ENCODE measurements around the gene GOLGA1.
"Not testable (repeated sequence)": the region's sequence is repeated elsewhere in the genome, so short reads cannot be mapped to it uniquely, and the experiment has no call there.

The GOLGA1 gene

DNA sequence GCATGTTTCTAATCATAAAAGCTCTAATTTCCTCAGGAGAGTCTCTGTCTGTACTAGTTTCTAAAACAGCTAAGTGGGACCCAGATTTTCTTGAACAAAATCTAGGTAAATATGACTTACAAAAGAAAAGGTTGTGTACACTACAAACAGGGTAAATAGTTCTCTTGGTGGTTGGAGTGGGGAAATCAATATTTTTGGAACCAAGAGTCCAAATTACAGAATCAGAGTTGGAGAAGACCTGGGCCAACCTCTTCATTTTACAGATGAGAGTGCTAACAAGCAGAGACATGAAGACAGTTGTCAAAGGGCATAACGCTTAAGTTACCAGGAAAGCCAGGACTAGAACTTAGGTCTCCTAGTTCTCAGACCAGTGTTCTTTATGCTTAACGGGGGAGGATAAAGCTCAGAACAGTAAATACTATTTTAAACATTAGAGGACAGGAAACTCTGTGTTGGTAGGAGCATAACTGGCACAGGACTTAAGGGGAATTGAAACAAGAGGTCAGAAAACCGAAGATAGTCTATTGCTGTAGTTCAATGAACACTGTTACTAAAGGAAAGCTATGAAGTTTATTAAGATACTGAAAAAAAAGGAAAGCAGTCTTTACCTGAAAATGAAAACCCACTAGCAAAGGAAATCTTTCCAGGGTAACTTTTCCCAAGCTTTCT lies 9.3 kb upstream of the GOLGA1 start:
- no peak for TF ChIP-seq ZNF274 (IDR thresholded peaks at IDR 0.05; ENCODE audit: low read depth, low read length)
- no peak overlapping the region for H3K4me3 ChIP-seq (ENCODE audit: low read length)

DNA sequence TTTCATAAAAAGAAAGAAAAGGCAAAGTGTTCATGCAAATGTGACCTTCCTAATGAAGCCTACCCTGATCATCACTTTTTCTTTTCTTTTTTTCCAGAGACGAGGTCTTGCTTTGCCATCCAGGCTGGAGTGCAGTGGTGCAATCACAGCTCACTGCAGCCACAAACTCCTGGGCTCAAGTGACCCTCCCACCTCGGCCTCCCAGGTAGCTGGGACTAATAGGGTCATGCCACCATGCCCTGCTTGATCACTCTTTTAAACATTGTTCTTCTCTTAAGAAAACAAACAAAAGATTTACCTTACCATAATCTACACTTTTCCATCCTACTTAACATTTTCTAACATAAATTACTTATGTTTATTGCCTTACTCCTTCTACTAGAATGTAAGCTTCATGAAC lies 8.5 kb upstream of the GOLGA1 start:
- no peak for TF ChIP-seq ZNF274 (IDR thresholded peaks at IDR 0.05; ENCODE audit: low read depth, low read length)
- H3K4me3 ChIP-seq (ENCODE audit: low read length) = no peak overlapping the region

DNA sequence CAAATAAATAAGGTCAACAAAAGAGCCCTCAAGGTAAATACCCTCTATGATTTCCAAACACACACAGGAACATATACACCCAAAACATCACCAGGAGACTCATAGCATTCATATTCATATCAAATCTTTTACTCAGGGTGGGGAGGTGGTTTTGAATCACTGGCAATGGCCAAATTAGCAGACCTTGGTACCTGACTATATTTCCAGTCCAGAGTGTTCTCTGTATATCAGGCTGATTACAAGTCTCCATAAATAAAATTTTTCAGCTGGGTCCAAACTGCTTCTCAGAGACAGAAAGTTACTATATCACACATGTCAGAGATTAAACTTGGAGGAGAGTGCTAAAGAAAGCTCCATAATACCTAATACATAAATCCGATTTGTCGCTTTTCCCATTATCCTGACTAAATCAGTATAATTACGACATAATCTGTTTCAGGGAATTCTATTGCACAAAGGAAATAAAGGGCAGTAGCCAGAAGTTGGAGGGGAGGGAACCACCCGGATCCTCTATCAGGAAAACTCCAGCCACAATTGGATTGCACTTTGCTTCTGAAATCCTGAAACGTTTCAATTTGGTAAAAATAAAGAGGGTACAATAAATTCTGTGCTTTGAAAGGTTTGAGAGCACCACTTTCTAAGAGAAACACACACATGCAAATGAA lies 7.0 kb upstream of the GOLGA1 start:
- TF ChIP-seq ZNF274 (IDR thresholded peaks at IDR 0.05; ENCODE audit: low read depth, low read length) = no peak
- no peak overlapping the region for H3K4me3 ChIP-seq (ENCODE audit: low read length)

DNA sequence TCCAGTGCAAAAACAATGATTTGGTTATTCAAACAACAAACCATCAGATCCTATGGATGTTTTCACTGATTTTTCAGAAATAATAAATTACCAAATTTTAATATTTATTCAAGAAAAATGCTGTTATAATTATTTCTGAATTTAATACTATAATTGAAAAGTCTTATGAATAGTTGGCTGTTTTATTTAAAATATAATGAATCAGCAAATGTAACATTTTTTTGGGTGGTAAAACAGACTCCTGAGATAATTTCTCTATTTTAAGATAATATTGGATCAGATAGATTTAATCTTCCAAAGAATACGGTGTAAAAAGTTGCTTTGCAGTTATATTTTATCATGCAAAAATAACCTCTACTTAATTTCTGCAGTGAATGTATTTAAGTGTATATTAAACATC lies 5.3 kb upstream of the GOLGA1 start:
- no peak for TF ChIP-seq ZNF274 (IDR thresholded peaks at IDR 0.05; ENCODE audit: low read depth, low read length)
- H3K4me3 ChIP-seq (ENCODE audit: low read length) = no peak overlapping the region

DNA sequence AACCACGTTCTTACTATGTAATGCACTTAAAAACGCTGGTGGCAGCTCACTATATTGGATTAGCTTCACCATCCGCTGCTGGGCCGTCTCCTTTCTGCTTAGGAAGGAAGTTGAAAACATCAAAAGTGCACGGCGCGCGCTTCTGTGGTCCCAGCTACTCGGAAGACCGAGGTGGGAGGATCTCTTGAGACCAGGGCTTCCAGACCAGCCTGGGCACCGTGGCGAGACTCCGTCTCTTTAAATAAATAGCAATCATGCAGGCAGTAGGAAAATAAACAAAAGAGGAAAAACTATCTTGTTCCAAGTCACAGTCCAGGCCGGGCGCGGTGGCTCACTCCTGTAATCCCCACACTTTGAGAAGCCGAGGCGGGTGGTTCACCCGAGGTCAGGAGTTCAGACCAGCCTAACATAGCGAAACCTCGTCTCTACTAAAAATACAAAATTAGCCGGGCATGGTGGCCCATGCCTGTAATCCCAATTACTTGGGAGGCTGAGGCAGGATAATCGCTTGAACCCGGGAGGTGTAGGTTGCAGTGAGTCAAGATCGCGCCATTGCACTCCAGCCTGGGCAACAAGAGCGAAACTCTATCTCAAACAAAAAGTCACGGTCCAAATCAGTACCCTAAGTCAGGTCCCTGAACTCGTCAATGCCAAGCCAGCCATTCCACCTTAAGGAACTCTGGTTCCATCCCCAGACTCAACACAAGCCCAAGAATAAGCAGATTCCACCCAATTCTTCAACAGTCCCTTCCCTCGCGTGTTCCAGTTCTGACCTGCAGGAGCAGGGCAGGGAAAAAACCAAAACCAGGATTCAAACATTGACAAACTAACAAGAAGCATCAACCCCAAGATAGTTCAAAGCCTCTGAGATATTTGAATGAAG lies 1.0 kb upstream of the GOLGA1 start:
- no peak for TF ChIP-seq ZNF274 (IDR thresholded peaks at IDR 0.05; ENCODE audit: low read depth, low read length)

DNA sequence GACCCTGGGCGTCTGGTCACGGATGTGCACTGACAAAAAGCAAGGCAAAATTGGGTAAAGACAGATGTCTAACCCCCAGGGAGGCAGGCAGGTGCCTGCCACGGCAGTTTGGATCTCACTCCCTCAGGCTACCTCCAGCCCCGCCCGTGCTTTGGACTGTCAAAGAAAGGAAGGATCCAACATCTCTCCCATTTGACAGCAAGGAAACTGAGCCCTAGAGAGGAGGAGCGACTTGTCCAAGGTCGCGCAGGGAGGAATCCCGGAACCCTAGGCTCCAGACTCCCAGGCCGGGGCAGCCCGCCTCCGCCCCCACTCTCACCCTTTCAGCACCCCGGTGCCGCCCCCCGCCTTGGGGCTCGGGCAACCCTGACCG lies 376 bp downstream of the GOLGA1 start:
- no peak for TF ChIP-seq ZNF274 (IDR thresholded peaks at IDR 0.05; ENCODE audit: low read depth, low read length)
- peak overlapping the region; percentile 72 for H3K4me3 ChIP-seq (ENCODE audit: low read length)

More for the DNA sequence above, 1.0 kb upstream of the GOLGA1 start:
- peak overlapping the region; percentile 88 for H3K4me3 ChIP-seq (ENCODE audit: low read length)

DNA sequence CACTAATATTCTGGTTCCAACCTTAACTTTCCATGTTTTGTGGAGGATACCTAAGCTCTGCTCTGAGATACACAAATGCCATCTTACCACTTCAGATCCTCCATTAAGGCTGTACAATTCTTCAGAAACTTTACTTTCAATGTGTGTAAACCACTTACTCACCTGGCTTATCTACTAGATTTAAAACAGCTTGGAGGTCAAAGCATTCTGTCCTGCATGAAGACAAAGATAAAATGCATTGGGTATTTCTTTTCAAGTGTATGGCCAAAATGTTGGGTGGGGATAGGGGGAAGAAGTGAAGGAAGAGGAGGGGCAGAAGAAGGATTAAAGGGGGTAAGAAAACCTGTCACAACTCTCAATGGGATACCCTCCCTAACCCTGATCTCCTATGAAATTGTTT lies 939 bp downstream of the GOLGA1 start:
- H3K4me3 ChIP-seq (ENCODE audit: low read length) = peak overlapping the region; percentile 72
- TF ChIP-seq ZNF274 (IDR thresholded peaks at IDR 0.05; ENCODE audit: low read depth, low read length) = no peak

DNA sequence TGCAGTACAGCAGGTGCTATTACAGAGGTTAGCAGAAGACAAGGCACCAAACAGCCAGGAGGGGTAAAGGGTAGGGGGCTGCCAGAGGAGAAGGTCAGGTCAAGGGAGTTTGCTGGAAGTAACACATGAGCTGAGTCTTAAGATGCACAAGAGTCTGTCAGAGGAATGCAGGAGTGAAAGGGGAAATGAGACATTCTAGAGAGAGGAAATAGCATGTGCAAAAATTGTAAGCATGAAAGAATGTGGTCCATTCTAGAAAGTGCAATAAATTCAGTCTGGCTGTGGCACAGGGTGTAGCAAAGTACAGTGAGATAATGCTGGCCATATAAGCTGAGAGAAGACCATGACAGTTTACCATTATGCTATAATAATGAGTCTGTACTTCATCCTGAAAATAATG lies 6.6 kb downstream of the GOLGA1 start:
- no peak overlapping the region for H3K4me3 ChIP-seq (ENCODE audit: low read length)
- no peak for TF ChIP-seq ZNF274 (IDR thresholded peaks at IDR 0.05; ENCODE audit: low read depth, low read length)

DNA sequence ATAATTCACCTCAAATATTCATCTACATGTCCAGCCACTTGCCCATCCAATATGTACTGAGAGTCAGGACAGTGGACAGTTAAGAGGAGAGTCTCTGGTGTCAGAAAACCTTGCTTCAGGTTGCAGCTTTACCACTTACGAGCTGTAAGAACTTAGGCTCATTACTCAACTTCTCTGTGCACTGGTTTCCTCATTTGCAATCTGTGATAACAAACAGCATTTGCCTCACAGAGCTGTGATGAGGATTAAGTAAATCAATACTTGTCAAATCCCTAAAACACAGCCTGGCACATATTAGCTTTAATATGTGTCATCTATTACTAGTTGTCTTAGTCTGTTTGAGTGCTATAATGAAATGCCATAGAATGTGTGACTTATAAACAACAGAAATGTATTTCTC lies 8.6 kb downstream of the GOLGA1 start:
- TF ChIP-seq ZNF274 (IDR thresholded peaks at IDR 0.05; ENCODE audit: low read depth, low read length) = no peak
- no peak overlapping the region for H3K4me3 ChIP-seq (ENCODE audit: low read length)

DNA sequence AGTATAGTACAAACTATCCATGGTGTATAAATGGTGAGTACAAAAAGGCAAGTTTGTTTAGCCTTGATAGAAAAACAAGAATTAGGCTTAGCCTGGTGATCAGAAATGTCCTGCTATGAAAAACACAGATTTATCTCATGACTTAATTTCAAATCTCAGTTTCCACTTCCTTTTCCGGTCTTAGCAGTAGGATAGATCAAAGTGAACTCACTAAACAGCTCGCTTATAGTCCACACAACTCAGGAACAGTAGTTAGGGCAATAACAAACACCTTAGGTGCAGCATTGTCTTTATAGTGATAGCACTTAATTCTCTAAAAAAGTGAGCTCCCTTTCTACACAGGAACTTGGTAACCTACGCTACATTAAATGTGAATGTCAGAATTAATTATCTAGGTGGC lies 11.4 kb downstream of the GOLGA1 start:
- H3K4me3 ChIP-seq (ENCODE audit: low read length) = no peak overlapping the region
- no peak for TF ChIP-seq ZNF274 (IDR thresholded peaks at IDR 0.05; ENCODE audit: low read depth, low read length)

DNA sequence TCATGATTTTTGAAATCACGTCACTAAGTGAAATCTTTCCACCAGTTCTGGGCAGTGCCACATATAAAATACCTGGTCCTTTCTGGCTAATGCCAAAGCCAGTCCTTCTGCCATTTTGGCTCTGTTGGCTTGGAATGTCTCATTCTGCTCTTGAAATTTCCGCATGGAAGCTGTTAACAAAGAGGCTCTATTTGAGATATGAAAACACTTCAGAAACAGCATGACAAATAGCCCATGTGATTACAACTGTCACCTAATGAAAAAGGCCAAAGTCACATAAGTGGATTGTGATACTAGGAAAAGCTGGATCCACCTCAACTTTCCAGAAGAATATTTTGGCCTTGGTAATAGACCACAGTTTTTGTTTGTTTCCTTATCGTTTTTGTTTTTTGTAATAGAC lies 12.8 kb downstream of the GOLGA1 start:
- H3K4me3 ChIP-seq (ENCODE audit: low read length) = no peak overlapping the region
- TF ChIP-seq ZNF274 (IDR thresholded peaks at IDR 0.05; ENCODE audit: low read depth, low read length) = no peak

DNA sequence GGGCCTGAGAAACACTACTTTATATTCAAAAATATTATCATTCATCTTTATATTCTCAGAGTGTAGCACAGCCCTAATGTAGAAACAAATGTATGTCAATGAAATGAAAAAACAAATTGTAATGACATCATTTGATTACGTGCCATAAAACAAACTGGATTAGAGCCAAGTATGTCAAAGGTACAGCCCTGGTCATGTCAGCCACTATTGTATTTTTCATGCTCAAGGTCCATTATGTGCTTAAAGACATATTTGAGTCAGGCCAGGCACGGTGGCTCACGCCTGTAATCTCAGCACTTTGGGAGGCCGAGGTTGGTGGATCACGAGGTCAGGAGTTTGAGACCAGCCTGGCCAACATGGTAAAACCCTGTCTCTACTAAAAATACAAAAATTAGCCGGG lies 20.5 kb downstream of the GOLGA1 start:
- H3K4me3 ChIP-seq (ENCODE audit: low read length) = not testable (repeated sequence)

DNA sequence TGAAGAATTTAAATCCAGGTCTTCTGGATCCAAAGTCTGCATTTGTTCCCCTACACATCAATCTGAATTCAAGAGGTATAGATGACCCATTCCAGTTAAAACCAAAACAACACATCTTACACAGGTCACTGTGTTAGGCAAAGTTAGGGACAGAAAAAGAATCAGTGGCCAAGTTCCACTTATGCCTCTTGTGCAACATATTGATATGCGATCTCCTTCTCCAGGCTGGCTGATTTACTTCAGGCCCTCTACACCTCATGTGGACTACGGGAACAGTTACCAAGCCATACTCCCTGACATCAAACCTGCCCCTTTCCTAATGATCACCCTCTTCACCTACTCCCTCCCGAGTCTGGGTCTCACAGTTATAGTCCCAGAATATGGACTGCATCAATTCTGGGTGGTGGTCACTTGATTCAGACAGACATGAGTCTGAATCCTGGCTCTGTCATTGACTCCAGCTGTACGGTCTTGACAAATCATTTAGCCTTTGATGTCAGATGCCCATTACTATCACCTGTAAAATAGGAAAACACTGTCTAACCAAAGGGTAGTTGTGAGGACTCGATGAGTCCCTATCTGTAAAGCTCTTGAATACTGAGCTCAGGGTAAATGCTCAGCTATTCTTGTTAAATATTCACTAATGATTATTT lies 26.0 kb downstream of the GOLGA1 start:
- no peak for TF ChIP-seq ZNF274 (IDR thresholded peaks at IDR 0.05; ENCODE audit: low read depth, low read length)
- H3K4me3 ChIP-seq (ENCODE audit: low read length) = no peak overlapping the region

DNA sequence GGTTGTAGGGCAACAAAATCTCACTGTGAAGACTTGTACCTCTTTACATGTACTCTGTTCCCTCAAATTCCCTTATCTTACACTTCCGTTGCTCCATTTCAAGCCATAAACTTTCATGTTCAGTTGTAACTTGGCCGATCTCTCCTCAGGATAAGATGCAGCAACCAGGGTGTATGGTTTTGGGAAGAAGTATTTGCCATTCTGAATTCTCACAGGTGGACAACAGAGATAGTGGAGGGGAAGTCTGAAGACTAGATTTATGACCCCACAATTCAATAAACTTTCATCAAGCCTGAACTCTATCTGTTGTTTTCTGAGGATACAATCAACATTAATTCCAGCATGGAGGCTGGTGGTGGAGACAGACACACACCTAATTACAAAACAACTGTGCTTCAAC lies 27.5 kb downstream of the GOLGA1 start:
- H3K4me3 ChIP-seq (ENCODE audit: low read length) = no peak overlapping the region
- no peak for TF ChIP-seq ZNF274 (IDR thresholded peaks at IDR 0.05; ENCODE audit: low read depth, low read length)
